ENCODE measurements around the gene KIF16B.

DNA sequence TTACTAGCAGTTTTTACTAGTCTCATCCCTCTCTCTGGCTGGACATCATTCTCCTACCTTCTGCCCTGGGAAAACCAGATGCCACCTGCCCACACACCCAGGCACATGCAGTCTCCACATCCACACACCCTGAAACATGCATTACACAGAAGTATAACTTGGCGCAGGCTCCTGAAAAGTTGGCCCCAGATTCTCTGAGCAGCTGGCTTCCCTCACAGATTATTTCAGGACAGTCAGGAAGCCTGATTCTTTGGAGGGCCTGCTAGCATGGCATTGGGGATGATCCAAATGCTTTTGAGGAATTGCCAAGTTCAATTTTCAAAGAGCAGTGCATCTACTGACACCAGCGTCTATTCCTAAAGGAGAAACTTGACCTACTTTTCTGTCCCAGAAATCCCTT lies 27.8 kb upstream of the KIF16B start:
- TF ChIP-seq CTCF (IDR thresholded peaks at IDR 0.05) (no peak), POLR2A (IDR thresholded peaks at IDR 0.05) (no peak)
